ENCODE data around the gene ERCC2. TPM values are rescaled to one million over a fixed set of nuclear protein-coding genes. Genes with fewer than 3 reads are reported as not detected.

The ERCC2 gene
- total RNA-seq, 1 donor from 2014 or later: 67.3 TPM

DNA sequence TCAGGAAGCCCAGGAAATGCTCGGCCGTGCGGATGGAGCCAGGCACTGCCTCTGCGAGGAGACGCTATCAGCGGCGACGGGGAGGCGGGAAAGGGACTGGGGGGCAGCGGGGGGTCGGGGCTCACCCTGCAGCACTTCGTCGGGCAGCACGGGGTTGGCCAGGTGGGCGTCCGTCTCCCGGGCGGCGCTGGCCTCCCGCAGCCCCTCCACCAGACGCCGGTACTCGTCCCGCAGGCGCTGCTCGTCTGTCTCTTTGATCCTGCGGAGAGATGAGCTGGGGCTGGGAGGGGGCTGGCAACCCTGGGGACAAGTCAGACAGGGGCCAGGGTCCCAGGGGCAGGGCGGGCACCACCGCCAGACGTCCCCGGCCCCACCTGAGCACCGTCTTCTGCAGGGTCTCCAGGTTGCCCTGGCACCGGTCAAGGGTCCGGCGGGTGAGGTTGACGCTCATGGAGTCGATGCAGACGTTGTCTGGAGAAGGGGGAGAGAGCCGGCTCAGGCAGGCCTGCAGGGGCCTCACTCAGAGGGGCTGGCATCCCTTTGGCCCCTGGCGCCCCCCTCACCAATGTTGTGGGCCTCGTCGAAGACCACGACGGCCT, 6.4 kb downstream of the ERCC2 start:
- H3K27me3 Mint-ChIP-seq (ENCODE audit: low read depth): no peaks in the 10 kb centered on the region
- H3K27ac Mint-ChIP-seq (ENCODE audit: unreplicated experiment): no peak overlapping the region
- H3K4me3 Mint-ChIP-seq: no peak overlapping the region
- TF ChIP-seq, protein P1, sequence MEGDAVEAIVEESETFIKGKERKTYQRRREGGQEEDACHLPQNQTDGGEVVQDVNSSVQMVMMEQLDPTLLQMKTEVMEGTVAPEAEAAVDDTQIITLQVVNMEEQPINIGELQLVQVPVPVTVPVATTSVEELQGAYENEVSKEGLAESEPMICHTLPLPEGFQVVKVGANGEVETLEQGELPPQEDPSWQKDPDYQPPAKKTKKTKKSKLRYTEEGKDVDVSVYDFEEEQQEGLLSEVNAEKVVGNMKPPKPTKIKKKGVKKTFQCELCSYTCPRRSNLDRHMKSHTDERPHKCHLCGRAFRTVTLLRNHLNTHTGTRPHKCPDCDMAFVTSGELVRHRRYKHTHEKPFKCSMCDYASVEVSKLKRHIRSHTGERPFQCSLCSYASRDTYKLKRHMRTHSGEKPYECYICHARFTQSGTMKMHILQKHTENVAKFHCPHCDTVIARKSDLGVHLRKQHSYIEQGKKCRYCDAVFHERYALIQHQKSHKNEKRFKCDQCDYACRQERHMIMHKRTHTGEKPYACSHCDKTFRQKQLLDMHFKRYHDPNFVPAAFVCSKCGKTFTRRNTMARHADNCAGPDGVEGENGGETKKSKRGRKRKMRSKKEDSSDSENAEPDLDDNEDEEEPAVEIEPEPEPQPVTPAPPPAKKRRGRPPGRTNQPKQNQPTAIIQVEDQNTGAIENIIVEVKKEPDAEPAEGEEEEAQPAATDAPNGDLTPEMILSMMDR (conservative IDR thresholded peaks at IDR 0.05): no peak
- no peaks in the 10 kb centered on the region for H3K36me3 Mint-ChIP-seq (ENCODE audit: low read depth)
- peaks cover 10% of the 10 kb centered on the region for H3K4me1 Mint-ChIP-seq
- H3K9me3 Mint-ChIP-seq: no peaks in the 10 kb centered on the region
- DNase-seq (ENCODE audit: low read depth, low spot score): no peak

DNA sequence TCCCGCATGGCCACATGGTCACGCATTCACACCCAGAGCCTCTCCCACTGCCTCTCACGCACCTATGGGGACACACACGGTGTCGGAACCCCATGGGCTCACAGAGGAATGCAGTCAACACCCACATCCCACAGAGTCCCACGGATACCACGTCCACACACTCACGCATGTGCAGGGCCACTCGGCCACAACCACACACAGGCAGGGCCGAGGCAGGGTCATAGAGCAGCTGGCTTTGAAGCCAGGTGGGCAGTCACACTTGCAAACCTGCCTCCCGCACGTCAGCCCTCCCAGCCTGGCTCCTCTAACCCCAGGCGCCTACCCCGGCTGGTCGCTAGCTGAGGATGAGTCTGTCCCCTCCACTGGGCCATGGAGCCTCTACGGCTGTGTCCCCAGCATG, 8.1 kb downstream of the ERCC2 start:
- no peak for DNase-seq (ENCODE audit: low read depth, low spot score)
- Mint-ChIP-seq H3K27ac (ENCODE audit: unreplicated experiment) (no peak overlapping the region), H3K36me3 (ENCODE audit: low read depth) (no peaks in the 10 kb centered on the region), H3K4me1 (no peaks in the 10 kb centered on the region), H3K4me3 (no peak overlapping the region), H3K9me3 (no peaks in the 10 kb centered on the region), H3K27me3 (ENCODE audit: low read depth) (no peaks in the 10 kb centered on the region)
- TF ChIP-seq, protein P1 (conservative IDR thresholded peaks at IDR 0.05): no peak

DNA sequence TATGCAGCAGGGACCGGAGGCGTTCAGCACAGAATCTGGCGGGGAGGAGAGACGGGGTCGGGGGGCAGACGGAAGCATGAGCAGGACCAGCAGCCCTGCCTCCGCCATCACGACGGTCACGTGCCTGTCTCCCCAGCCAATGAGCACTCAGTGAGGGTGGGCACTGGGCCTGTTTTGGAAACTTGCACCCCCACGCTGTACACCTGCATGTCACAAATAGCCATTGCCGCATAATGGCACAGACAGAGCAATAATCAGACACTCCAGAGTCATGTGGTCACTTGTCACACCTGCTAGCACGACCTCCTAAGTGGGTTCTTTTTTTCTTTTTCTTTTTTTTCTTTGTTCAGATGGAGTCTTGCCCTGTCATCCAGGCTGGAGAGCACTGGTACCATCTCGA, 8.8 kb downstream of the ERCC2 start:
- no peak for DNase-seq (ENCODE audit: low read depth, low spot score)
- Mint-ChIP-seq H3K4me3 (no peak overlapping the region), H3K4me1 (no peaks in the 10 kb centered on the region), H3K27ac (ENCODE audit: unreplicated experiment) (no peak overlapping the region), H3K27me3 (ENCODE audit: low read depth) (no peaks in the 10 kb centered on the region), H3K9me3 (no peaks in the 10 kb centered on the region), H3K36me3 (ENCODE audit: low read depth) (no peaks in the 10 kb centered on the region)
- TF ChIP-seq, protein P1 (conservative IDR thresholded peaks at IDR 0.05): no peak

DNA sequence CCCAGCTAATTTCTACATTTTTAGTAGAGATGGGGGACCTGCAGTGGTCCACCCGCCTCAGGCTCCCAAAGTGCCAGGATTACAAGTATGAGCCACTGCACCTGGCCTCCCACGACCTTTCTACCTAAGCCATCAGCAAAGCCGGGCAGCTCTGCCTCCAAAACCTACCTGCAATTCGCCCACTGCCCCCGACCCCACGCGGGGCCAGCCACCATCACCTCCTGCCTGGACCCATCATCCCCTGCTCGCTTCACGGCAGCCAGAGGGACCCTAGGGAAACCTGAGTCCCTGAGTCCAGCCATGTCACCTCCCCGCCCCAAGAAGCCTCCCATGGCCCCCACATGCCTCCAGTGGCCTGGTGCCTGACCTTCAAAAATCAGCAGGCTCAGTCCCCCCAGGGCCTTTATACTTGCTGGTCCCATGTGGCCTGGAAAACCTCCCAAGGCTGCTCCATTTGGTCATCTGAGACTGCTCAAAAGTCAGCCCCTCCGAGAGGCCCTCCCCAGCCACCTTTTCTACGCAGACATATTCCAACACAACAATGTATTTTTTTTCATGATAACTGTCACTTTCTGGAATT, 12.1 kb downstream of the ERCC2 start:
- no peak for DNase-seq (ENCODE audit: low read depth, low spot score)
- Mint-ChIP-seq H3K4me3 (no peak overlapping the region), H3K4me1 (no peaks in the 10 kb centered on the region), H3K36me3 (ENCODE audit: low read depth) (peaks cover 8% of the 10 kb centered on the region), H3K27me3 (ENCODE audit: low read depth) (no peaks in the 10 kb centered on the region), H3K9me3 (no peaks in the 10 kb centered on the region), H3K27ac (ENCODE audit: unreplicated experiment) (no peak overlapping the region)
- TF ChIP-seq, protein P1 (conservative IDR thresholded peaks at IDR 0.05): no peak

DNA sequence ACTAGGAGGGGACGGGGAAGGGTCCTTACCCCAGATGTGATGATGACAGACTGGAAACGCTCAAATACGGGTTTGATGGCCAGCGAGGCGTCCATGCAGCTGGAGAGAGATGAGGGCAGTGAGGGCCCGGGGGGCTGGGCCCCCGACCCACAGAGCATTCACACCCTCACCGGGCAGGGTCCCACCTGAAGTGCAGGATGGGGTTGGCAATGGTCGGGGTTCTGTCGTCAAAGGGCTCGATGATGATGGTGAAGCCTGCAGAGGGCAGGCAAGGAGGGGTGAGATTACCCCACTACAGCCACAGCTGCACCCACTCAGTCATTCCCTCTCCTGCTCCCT, 13.0 kb downstream of the ERCC2 start:
- Mint-ChIP-seq H3K36me3 (ENCODE audit: low read depth) (peaks cover 8% of the 10 kb centered on the region), H3K27me3 (ENCODE audit: low read depth) (no peaks in the 10 kb centered on the region), H3K27ac (ENCODE audit: unreplicated experiment) (no peak overlapping the region), H3K4me3 (no peak overlapping the region), H3K4me1 (no peaks in the 10 kb centered on the region), H3K9me3 (no peaks in the 10 kb centered on the region)
- DNase-seq (ENCODE audit: low read depth, low spot score): no peak
- TF ChIP-seq, protein P1 (conservative IDR thresholded peaks at IDR 0.05): no peak
